GM12872 (cell line): ENCODE data around the gene NAXE.

ENCODE experiments used
- TF ChIP-seq, protein P1 (sequence below): IDR thresholded peaks from 3 replicates; pipeline ENCODE4 v1.5.1; 2011; ENCODE audit warnings: low read depth, mild to moderate bottlenecking, low read length, moderate library complexity; ENCODE audit not compliant: insufficient read depth

NAXE gene

DNA sequence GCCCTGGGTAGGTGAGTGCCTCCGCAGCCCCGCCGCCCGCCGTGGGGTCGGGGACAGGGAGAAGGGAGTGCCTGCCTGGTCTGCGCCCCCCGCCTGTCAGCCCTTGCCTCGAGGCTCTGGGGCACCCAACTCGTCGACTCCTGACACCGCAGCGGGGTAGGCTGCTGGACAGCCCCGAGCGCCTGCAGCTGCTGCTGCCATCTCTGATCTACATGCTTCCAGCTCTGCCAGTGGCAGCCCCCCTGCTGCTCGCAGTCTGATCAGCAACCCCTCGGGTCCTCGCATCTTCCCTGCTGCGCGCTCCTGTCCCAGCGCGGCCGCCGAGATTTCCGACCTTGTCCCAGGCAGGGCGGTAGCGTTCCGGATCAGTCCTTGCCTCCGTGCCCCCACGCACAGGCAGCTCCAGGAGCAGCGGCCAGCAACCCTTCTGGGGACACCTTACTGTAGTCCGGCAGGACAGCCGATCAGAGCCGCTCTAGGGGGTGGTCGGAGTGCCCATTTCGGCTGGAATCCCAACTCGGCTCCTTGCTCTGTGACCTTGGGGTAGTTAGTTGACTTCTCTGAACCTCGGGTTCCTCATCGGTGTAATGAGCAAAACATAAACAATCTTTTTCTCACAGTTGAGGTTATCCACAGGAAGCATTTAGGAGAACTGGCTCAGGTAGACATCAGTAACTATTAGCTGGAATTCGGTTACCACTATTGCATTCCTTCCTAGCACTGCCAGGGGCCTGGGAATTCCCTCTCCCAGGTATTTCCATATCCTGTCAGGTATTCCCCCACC is 50.9 kb downstream of the NAXE start:
- TF ChIP-seq, protein P1, sequence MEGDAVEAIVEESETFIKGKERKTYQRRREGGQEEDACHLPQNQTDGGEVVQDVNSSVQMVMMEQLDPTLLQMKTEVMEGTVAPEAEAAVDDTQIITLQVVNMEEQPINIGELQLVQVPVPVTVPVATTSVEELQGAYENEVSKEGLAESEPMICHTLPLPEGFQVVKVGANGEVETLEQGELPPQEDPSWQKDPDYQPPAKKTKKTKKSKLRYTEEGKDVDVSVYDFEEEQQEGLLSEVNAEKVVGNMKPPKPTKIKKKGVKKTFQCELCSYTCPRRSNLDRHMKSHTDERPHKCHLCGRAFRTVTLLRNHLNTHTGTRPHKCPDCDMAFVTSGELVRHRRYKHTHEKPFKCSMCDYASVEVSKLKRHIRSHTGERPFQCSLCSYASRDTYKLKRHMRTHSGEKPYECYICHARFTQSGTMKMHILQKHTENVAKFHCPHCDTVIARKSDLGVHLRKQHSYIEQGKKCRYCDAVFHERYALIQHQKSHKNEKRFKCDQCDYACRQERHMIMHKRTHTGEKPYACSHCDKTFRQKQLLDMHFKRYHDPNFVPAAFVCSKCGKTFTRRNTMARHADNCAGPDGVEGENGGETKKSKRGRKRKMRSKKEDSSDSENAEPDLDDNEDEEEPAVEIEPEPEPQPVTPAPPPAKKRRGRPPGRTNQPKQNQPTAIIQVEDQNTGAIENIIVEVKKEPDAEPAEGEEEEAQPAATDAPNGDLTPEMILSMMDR: no peak

DNA sequence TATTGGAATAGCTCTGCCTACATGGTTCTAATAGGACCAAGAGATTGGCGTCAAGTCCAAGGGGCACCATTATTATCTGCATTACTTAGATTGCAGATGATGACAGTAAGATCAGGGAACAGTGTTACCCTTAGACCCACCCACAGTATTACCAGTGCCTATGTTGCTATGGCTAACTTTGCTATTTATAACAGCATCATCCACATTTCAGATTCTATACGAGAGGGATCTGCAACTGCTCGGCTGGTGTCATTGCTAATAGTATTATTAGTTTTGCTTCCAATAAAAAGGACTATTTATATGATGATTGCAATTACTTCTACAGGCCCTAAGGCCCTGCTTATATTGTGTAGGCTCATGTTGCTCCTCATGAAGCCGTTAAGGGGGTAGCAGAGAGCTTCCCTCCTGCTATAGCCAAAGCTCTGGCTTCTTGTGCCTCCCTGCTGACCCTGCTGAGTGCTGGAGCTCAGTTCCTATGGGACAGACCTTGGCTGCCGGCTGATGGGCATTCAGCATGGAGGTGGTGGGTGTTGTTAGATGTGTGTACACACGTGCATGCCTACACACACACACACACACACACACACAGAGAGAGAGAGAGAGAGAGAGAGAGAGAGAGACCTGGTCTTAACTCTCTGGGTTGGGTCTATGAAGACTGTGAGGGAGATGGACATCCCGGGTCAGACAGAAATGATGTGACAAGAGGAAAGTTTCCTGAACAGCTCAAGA is 51.6 kb downstream of the NAXE start:
- TF ChIP-seq, protein P1: no peak

DNA sequence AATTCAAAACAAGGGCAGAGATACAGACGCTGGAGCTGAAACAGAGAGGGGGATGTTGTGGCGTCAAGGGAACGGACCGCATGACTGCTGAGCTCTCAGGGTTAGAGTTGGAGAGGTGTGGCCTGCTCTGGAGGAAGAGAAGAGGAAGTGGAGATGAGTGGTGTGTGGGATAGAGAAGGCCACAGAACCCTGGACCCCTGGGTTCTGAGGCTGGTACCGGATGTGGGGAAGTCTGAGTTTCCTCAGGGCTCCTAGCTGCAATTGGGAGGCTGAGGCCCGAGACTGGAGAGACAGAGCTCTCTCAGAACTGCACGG is 52.2 kb downstream of the NAXE start:
- TF ChIP-seq, protein P1: no peak
